GM18499 (cell line): ENCODE results near the gene CCDC78.
"Not testable (repeated sequence)": the region's sequence is repeated elsewhere in the genome, so short reads cannot be mapped to it uniquely, and the experiment has no call there.

ENCODE experiments used
- ATAC-seq: cut with Tn5 transposase; IDR thresholded peaks from one replicate; pipeline ENCODE4 v1.9.1; 2021; ENCODE audit warnings: moderate number of reproducible peaks; ENCODE audit not compliant: insufficient read depth, unreplicated experiment

Gene CCDC78

GRCh38 chr16:714558-715476, 11.4 kb downstream of the CCDC78 start, which contains the start of gene METRN:
METRN (plus strand) TSS chr16:715118; CDS start chr16:715290, 172 bp downstream.
- ATAC-seq: no peak

DNA sequence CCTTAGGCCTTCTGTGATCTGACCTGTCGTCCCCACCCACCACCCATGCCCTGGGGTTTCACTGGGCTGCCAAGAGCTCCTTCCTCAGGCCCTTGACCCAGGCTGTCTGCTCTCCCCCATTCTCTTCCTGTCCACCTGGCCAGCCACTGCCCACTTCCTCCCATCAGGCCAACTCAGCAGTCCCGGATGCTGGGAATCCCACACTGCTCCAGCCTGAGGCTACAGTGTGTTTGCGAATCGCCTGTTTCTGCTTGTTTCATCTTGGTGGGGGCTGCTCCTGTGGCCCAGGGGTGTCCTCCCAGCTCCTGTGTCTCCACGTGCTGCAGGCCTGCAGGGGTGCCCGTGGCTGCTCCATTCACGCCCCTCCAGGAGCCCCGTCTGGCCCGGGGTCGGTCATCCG, 12.2 kb downstream of the CCDC78 start:
- ATAC-seq: no peak

DNA sequence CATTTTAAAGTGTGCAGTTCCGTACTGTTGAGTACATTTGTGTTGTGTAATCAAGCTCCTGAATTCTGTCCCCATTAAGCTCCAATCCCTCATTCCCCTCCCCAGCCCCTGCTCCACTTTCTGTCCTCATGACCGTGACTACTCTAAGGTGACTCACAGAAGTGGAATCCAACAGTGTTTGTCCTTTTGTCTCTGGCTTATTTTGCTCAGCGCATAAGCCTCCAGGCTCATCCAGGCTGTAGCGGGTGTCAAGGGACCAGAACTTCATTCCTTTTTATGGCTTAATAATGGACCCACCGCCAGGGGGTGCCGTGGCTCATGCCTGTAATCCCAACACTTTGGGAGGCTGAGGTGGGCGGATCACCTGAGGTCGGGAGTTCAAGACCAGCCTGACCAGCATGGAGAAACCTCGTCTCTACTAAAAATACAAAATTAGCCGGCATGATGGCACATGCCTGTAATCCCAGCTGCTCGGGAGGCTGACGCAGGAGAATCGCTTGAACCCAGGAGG, 13.4 kb downstream of the CCDC78 start:
- ATAC-seq: not testable (repeated sequence)

GRCh38 chr16:711548-712320, 14.5 kb downstream of the CCDC78 start:
- ATAC-seq: no peak

DNA sequence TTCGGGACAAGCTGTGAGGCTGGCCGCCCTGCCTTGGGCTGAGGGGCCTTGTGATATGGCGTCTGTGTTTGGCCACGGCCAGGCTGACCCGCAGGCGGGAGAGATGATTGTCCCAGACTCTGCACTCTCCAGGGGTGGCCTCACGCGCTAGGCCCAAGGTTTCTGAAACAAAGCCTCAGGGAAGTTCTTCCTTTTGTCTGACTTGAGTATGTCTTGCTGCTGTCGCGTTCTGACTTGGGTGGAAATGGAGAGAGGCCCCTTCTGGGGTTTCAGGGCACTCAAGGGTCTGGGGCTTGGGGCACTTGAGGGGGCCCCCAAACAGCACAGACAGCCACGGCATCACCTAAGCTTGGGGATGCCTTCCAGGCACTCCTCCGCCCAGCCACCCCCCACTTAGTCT, 15.2 kb downstream of the CCDC78 start:
- no peak for ATAC-seq

DNA sequence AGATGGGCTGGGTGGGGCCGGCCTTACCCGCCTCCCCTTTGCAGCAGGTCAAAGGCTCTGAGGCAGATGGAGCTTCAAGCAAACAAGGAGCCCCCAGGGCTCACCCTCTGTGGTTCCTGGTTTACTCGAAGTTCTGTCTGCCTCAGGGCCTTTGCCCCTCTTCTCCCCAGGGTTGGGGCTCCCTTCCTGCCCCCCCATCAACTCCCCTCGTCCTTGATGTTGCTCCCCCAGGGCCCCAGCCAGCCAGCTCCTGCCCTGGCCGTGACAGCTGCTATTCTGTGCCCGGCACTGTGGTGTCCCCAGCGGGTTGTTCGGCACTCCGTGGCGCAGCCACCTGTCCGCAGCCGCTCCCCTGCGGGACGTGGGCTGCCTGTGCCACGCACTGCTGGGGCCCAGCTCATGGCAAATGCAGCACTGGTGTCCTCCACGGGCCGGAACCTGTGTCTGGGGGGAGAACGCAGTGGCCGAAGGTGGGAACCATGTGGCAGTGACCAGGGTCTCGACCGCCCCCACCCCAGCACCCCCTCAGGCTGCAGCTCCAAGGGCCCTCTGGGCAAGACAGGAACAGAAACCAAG, 15.7 kb downstream of the CCDC78 start:
- no peak for ATAC-seq

DNA sequence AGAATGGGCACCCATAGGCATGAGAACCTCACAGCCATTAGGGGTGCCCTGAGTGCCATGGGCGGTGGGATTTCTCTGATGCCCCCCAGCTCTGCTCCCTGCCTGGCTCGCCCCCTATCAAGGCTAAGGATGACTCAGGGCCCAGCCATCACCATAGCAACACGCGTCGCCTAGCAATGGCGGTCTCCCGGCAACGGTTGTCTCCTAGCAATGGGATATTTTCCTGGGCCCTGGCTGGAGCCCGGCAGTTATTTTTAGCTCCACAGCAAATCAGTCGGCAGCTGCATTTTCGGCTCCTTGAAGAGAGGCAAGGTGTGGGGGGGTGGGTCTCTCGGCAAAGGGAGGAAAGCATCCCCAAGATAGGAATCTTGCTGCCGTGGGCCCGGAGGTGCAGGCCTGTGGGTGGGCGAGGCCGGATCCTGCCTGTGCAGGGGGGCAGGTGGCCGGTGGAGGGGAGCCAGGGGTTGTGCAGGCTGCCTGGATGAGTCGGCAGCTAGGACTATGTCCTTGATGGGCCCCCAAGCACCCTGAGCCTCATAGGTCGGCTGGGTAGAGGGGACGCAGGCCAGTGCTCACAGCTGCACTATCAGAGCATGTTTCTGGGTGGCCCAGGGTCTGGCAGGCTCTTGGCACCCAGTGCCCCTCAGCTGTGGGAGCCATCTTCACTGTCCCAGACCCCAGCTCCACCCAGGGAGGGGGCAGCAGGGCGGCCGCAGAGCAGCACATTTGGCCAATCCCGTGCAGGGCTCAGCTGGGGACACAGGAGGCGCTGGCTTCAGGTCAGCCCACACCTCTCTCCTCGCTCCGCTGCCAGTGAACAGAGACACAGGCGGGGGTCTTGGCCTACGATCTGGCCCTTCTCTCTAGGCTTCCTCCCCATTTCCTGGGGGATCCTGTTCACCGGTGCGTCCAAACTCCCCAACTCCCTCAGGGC, 16.4 kb downstream of the CCDC78 start:
- no peak for ATAC-seq

- ATAC-seq: no peak
Observed at GRCh38 chr16:708959-709358, 17.3 kb downstream of the CCDC78 start.

DNA sequence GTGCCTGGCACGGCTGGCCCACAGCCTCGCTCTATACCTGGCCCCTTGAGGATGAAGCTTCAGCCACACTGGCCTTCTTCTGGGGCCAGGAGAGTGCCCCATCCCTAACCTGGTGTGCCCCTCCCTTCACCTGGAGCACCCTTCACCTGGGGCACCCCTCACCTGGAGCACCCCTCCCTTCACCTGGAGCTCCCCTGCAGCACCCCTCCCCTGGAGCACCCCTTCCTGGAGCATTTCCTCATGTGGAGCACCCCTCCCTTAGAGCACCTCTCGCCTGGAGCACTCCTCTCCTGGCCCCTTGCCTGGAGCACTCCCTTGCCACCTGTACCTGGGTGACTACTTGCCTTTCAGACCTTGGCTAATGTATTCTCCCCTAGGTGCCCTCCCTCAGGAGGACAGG, 18.2 kb downstream of the CCDC78 start:
- no peak for ATAC-seq

DNA sequence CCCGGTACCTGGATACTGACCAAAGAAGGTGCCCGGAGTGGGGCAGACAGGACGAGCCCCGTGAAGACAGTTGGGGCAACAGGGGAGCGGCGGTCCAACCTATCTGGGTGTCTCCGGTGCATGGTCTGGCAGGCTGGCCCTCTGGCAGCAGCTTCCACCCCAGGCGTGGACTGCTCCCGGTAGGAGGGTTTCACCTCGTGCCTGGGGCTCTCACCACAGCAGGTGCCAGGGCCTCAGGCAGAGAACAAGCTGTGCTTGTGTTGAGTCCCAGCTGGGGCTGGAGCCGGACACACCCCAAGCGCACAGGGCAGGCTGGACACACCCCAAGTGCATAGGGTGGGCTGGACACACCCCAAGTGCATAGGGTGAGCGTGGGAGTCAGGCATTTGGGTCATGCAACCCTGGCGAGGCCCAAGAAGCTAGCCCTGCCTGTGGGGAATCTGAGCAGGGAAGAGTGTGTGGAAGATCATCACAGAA, 19.1 kb downstream of the CCDC78 start:
- no peak for ATAC-seq

DNA sequence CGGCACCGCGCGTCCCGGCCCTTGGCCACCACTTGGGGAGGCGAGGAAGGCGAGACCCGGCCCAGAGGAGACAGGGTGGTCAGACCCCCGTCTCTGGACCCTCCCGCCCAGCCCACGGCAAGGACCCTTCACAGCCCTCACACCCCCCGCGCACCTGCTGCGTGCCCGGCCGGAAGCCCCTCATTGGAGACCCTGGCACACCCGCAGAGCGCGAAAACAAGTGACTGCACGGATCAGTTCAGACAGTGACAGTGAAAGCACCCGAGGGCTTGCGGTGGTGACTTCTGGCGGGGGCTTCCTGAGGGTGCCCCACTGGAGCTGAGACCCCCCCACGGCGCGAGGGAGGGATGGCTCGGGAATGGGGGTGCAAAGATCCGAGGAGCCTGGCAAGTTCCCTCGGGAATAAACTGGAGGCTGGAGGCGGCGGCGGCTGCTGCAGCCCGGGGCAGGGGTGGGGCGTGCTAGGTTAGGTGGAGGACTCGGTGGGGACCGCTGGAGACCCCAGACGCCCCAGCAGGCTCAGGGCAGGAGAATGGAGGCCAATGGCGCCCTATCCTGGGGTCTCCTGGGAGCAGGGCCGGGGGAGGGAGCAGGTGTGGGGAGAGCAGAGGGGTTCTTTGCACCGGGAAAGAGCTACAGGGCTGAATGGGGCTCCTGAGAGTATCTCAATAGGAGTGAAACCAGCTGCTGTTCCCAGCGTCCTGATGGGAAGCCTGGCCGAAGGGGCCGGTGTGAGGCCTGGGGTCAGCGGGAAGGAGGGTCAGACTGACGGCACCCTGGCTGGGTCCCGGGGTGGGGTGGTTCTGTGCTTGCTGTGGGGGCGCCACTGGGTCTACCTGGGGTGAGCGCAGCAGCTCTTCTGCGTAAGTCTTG, 19.8 kb downstream of the CCDC78 start:
- no peak for ATAC-seq

- ATAC-seq: no peak
Observed at GRCh38 chr16:705431-706188, 20.6 kb downstream of the CCDC78 start, which contains the start of gene FBXL16. FBXL16 (minus strand) TSS chr16:705801; CDS start chr16:697405, 8,396 bp downstream.

- ATAC-seq: no peak
Observed at GRCh38 chr16:704552-705380, 21.5 kb downstream of the CCDC78 start.

DNA sequence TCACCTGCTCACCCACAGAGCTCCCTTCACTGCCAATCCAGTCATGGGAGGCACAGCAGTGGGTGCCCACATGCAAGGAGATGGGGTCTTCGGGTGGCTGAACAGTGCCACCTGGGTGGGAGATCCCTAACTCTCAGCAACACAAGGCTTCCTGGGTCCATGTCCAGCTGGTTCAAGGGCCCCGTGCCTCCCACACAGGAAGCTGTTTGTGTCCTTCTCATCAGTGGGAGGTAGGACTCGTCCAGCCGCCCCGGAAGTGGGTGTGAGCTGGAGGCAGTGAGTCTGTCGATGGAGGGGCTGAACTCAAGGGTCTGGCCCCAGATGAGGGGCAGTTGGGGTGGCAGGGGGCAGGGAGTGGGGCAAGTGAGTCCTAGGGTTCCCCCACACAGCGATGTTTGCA, 22.2 kb downstream of the CCDC78 start:
- no peak for ATAC-seq

- no peak for ATAC-seq
Observed at GRCh38 chr16:703406-703805, 22.8 kb downstream of the CCDC78 start.

GRCh38 chr16:702341-702740, 23.9 kb downstream of the CCDC78 start:
- no peak for ATAC-seq
